SK-N-SH (cell line): ENCODE results near the gene TXNRD1. TPM values are rescaled to one million over a fixed set of nuclear protein-coding genes. Genes with fewer than 3 reads are reported as not detected.

Source experiments
- CTCF ChIA-PET: fragments of 300-600, 350-600 bp; formaldehyde crosslinking; extraction: SDS; loops from one replicate; lab custom pipeline; 2021; lab: Yijun Ruan, JAX
- POLR2A ChIA-PET: fragments of 350-600 bp; sonication (Branson Sonifier 250); formaldehyde crosslinking; extraction: SDS; loops from one replicate; lab custom pipeline; 2020; ENCODE audit warnings: antibody characterized with exemption, inconsistent platforms; lab: Yijun Ruan, JAX
- DNase-seq: peaks from one replicate; pipeline ENCODE4 v3.0.0; 2012
- H2AFZ ChIP-seq: fragments of 200-600 bp; sonication (generic); 2 replicates; pipeline ENCODE4 v1.8.1; 2016; ENCODE audit warnings: antibody characterized with exemption, mild to moderate bottlenecking, low read depth
- H3F3A ChIP-seq: fragments of 200-600 bp; sonication (generic); replicated peaks from 2 replicates; pipeline ENCODE3; 2016; ENCODE audit warnings: antibody characterized with exemption, mild to moderate bottlenecking; ENCODE audit not compliant: insufficient read depth
- H3K27ac ChIP-seq, 2 experiments: fragments of 200-500 bp in 1 of 2; fragments of 200-600 bp in 1 of 2; sonication (Bioruptor generic) in 1 of 2; sonication (generic), shearing (Covaris generic) in 1 of 2; 2 replicates each; pipeline versions ENCODE4 v1.5.1 to v1.6.1; 2014 to 2016; ENCODE audit warnings: low read depth in 2 of 2, inconsistent platforms in 1 of 2, low read length in 1 of 2, mild to moderate bottlenecking in 1 of 2, mixed read lengths in 1 of 2
- H3K27me3 ChIP-seq: fragments of 200-600 bp; sonication (generic), shearing (Covaris generic); 2 replicates; pipeline ENCODE4 v1.6.1; 2016; ENCODE audit warnings: mixed run types; ENCODE audit not compliant: insufficient read depth
- H3K36me3 ChIP-seq, 2 experiments: fragments of 200-500 bp in 1 of 2; fragments of 200-600 bp in 1 of 2; sonication (Bioruptor generic) in 1 of 2; sonication (generic) in 1 of 2; replicated peaks in 1 of 2; 2 replicates each; pipeline versions ENCODE3 to v1.5.1; 2014 to 2016; ENCODE audit warnings: low read length in 1 of 2, mild to moderate bottlenecking in 1 of 2; ENCODE audit not compliant: insufficient read depth in 2 of 2, control insufficient read depth in 1 of 2
- H3K4me1 ChIP-seq, 2 experiments: fragments of 200-500 bp in 1 of 2; fragments of 200-600 bp in 1 of 2; sonication (Bioruptor generic) in 1 of 2; sonication (generic), shearing (Covaris generic) in 1 of 2; 2 replicates each; pipeline versions ENCODE4 v1.5.1 to v1.6.1; 2014 to 2016; ENCODE audit warnings: low read depth in 1 of 2, low read length in 1 of 2, mixed run types in 1 of 2; ENCODE audit not compliant: insufficient read depth in 2 of 2, control insufficient read depth in 1 of 2
- H3K4me2 ChIP-seq: fragments of 200-600 bp; sonication (generic), shearing (Covaris generic); 2 replicates; pipeline ENCODE4 v1.6.1; 2017; ENCODE audit warnings: mixed run types
- H3K4me3 ChIP-seq, 2 experiments: fragments of 200-500 bp in 1 of 2; fragments of 200-600 bp in 1 of 2; sonication (Bioruptor generic) in 1 of 2; sonication (generic), shearing (Covaris generic) in 1 of 2; 2 replicates each; pipeline versions ENCODE4 v1.5.1 to v1.8.1; 2014 to 2016; ENCODE audit warnings: low read depth in 2 of 2, inconsistent platforms in 1 of 2, low read length in 1 of 2, mild to moderate bottlenecking in 1 of 2, mixed read lengths in 1 of 2, moderate library complexity in 1 of 2
- H3K79me2 ChIP-seq: fragments of 200-600 bp; sonication (generic); 2 replicates; pipeline ENCODE4 v1.8.1; 2017; ENCODE audit warnings: mild to moderate bottlenecking; ENCODE audit not compliant: insufficient read depth
- H3K9ac ChIP-seq: fragments of 200-600 bp; sonication (generic); 2 replicates; pipeline ENCODE4 v1.6.1; 2017; ENCODE audit warnings: mixed run types
- H3K9me2 ChIP-seq: fragments of 200-600 bp; sonication (generic); 2 replicates; pipeline ENCODE4 v1.6.1; 2017; ENCODE audit warnings: mixed run types
- H3K9me3 ChIP-seq: fragments of 200-600 bp; sonication (generic); 2 replicates; pipeline ENCODE4 v1.6.1; 2017; ENCODE audit warnings: mixed run types, mild to moderate bottlenecking, moderate library complexity
- H4K20me1 ChIP-seq: fragments of 200-600 bp; sonication (generic); 2 replicates; pipeline ENCODE4 v1.6.1; 2017; ENCODE audit warnings: mild to moderate bottlenecking, mixed run types; ENCODE audit not compliant: insufficient read depth
- CHD2 ChIP-seq: fragments of 150-350 bp; IDR thresholded peaks from 2 replicates; pipeline ENCODE4 v1.6.1; 2018; ENCODE audit warnings: low read length; ENCODE audit not compliant: partially characterized antibody
- ELF1 ChIP-seq: IDR thresholded peaks from 2 replicates; pipeline ENCODE4 v1.4.0; 2012
- FOSL2 ChIP-seq: IDR thresholded peaks from 2 replicates; pipeline ENCODE4 v1.4.0; 2012; ENCODE audit warnings: low read depth, mild to moderate bottlenecking, moderate library complexity, borderline replicate concordance
- FOXJ3 ChIP-seq: sonication (generic); formaldehyde crosslinking; IDR thresholded peaks from 2 replicates; pipeline ENCODE4 v1.5.1; 2020; ENCODE audit warnings: mild to moderate bottlenecking, missing genetic modification reagents
- FOXM1 ChIP-seq: IDR thresholded peaks from 2 replicates; pipeline ENCODE4 v1.4.0; 2012; ENCODE audit warnings: low read depth, mild to moderate bottlenecking
- GATA2 ChIP-seq: sonication (generic); formaldehyde crosslinking; IDR thresholded peaks from 2 replicates; pipeline ENCODE4 v1.5.0; 2020; ENCODE audit warnings: mild to moderate bottlenecking, missing genetic modification reagents
- MEF2A ChIP-seq: IDR thresholded peaks from 2 replicates; pipeline ENCODE4 v1.4.0; 2012; ENCODE audit warnings: low read depth, borderline replicate concordance
- MXI1 ChIP-seq: IDR thresholded peaks from 2 replicates; pipeline ENCODE4 v1.6.1; 2012; ENCODE audit warnings: mild to moderate bottlenecking, low read depth, low read length, improper control_type of control experiment
- NFIC ChIP-seq: IDR thresholded peaks from 2 replicates; pipeline ENCODE4 v1.4.0; 2012; ENCODE audit warnings: borderline replicate concordance
- RCOR1 ChIP-seq: fragments of 150-350 bp; IDR thresholded peaks from 2 replicates; pipeline ENCODE4 v1.6.1; 2017; ENCODE audit warnings: antibody characterized with exemption, low read length
- RFX5 ChIP-seq: IDR thresholded peaks from 2 replicates; pipeline ENCODE4 v1.6.1; 2012; ENCODE audit warnings: mild to moderate bottlenecking, improper control_type of control experiment, low read length
- RXRA ChIP-seq: IDR thresholded peaks from 2 replicates; pipeline ENCODE4 v1.4.0; 2012; ENCODE audit warnings: low read depth, mild to moderate bottlenecking, borderline replicate concordance
- SIN3A ChIP-seq: IDR thresholded peaks from 2 replicates; pipeline ENCODE4 v1.6.1; 2012; ENCODE audit warnings: low read depth, mild to moderate bottlenecking, low read length, moderate library complexity, borderline replicate concordance
- TAF1 ChIP-seq: IDR thresholded peaks from 2 replicates; pipeline ENCODE4 v1.6.1; 2012; ENCODE audit warnings: low read depth, mild to moderate bottlenecking, low read length, moderate library complexity, borderline replicate concordance
- TEAD4 ChIP-seq: IDR thresholded peaks from 2 replicates; pipeline ENCODE4 v1.4.0; 2012; ENCODE audit warnings: mild to moderate bottlenecking, borderline replicate concordance; ENCODE audit not compliant: insufficient read depth
- YY1 ChIP-seq: IDR thresholded peaks from 2 replicates; pipeline ENCODE4 v1.4.0; 2012; ENCODE audit warnings: low read depth, mild to moderate bottlenecking
- WGBS: methylation state at CpG from one replicate; pipeline ENCODE4 v1.1.6; 2017; ENCODE audit warnings: low lambda C conversion rate; 5-methylcytosine and 5-hydroxymethylcytosine counted together
- polyA plus RNA-seq, 3 experiments: library from polyadenylated mRNA; depleted of rRNA; stranded (reverse); fragments of >200 nt; gene quantifications; 2 replicates each; pipeline ENCODE4 v1.2.3, GENCODE V29; 2012
- TF ChIP-seq, protein P1 (sequence below): fragments of 150-350 bp; IDR thresholded peaks from 2 replicates; pipeline ENCODE4 v1.6.1; 2016; ENCODE audit warnings: mild to moderate bottlenecking, low read depth, low read length
- TF ChIP-seq, protein P2 (sequence below): fragments of 200-600 bp; sonication (generic); IDR thresholded peaks from 2 replicates; pipeline ENCODE4 v1.6.1; 2017; ENCODE audit warnings: antibody characterized with exemption, mild to moderate bottlenecking, moderate library complexity

Gene TXNRD1
- polyA plus RNA-seq, 1 of the 3 experiments (the other 2 are of a cell fraction): 143 TPM

DNA sequence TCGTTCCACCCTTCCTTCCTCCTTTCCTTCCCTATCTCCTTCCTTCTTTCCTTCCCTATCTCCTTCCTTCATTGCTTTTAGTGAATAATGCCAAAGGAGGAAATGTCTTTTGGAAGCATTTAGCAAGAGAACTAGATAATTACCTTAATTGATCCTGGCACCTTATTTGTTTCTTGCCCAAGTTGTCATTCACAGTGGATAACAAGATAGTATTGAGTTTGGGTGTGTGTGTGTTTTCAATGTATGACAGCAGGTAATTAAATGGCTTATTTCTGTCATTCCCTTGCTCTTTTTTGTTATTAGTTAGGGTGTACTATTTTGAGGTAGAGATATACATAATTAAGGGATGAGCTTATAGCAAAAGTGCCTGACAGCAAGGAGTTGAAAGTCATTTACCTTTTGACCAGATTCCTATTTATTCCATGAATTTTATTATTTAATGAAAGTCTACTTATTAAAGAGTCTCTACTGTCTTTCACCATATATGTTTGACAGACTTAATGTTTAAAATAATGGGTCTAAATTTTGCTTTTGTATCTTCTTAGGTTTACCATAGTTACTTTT is 118.2 kb downstream of the TXNRD1 start:
- H3K4me2 ChIP-seq: no peak overlapping the region
- H3K27me3 ChIP-seq: no peaks in the 10 kb centered on the region
- H4K20me1 ChIP-seq: no peaks in the 10 kb centered on the region
- peaks cover 70 to 72% of the 10 kb centered on the region in 2 experiments for H3K36me3 ChIP-seq
- H3K27ac ChIP-seq: no peak overlapping the region
- no peak overlapping the region for H3K9ac ChIP-seq
- ChIA-PET CTCF (no interaction called here), POLR2A (no interaction called here)
- peaks cover 7% of the 10 kb centered on the region; the same call in 1 of the 2 replicates for H3K79me2 ChIP-seq
- no peaks in the 10 kb centered on the region for H3K4me1 ChIP-seq
- 95% methylated on average over 1 of the region's 1 CpG for WGBS
- no peaks in the 10 kb centered on the region for H3K9me3 ChIP-seq
- H3F3A ChIP-seq: peaks cover 13% of the 10 kb centered on the region
- no peak for TF ChIP-seq GATA2 (CRISPR knock-in tag)
- TF ChIP-seq, protein P1, sequence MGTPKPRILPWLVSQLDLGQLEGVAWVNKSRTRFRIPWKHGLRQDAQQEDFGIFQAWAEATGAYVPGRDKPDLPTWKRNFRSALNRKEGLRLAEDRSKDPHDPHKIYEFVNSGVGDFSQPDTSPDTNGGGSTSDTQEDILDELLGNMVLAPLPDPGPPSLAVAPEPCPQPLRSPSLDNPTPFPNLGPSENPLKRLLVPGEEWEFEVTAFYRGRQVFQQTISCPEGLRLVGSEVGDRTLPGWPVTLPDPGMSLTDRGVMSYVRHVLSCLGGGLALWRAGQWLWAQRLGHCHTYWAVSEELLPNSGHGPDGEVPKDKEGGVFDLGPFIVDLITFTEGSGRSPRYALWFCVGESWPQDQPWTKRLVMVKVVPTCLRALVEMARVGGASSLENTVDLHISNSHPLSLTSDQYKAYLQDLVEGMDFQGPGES: no peak
- no peak for TF ChIP-seq YY1
- TF ChIP-seq TAF1: no peak
- TF ChIP-seq NFIC: no peak
- TF ChIP-seq, protein P2, sequence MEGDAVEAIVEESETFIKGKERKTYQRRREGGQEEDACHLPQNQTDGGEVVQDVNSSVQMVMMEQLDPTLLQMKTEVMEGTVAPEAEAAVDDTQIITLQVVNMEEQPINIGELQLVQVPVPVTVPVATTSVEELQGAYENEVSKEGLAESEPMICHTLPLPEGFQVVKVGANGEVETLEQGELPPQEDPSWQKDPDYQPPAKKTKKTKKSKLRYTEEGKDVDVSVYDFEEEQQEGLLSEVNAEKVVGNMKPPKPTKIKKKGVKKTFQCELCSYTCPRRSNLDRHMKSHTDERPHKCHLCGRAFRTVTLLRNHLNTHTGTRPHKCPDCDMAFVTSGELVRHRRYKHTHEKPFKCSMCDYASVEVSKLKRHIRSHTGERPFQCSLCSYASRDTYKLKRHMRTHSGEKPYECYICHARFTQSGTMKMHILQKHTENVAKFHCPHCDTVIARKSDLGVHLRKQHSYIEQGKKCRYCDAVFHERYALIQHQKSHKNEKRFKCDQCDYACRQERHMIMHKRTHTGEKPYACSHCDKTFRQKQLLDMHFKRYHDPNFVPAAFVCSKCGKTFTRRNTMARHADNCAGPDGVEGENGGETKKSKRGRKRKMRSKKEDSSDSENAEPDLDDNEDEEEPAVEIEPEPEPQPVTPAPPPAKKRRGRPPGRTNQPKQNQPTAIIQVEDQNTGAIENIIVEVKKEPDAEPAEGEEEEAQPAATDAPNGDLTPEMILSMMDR: no peak
- no peak for TF ChIP-seq ELF1
- no peak for TF ChIP-seq FOXJ3 (CRISPR knock-in tag)
- no peak for TF ChIP-seq SIN3A
- no peak for TF ChIP-seq RCOR1
- no peak for TF ChIP-seq TEAD4
- TF ChIP-seq RXRA: no peak
- TF ChIP-seq FOSL2: no peak
- no peak for TF ChIP-seq FOXM1
- TF ChIP-seq MEF2A: no peak
- no peak for TF ChIP-seq MXI1
- no peak for TF ChIP-seq RFX5
- no peak for TF ChIP-seq CHD2
- no peak overlapping the region for H2AFZ ChIP-seq
- no peak overlapping the region for H3K4me3 ChIP-seq
- no peak for DNase-seq
- H3K9me2 ChIP-seq: no peaks in the 10 kb centered on the region
